Upper lobe of right lung (tissue), 1 donor: ENCODE results near the gene LRP8. TPM values are rescaled to one million over a fixed set of nuclear protein-coding genes. Genes with fewer than 3 reads are reported as not detected.

Experiments used
- ATAC-seq: fragments of 200-7000 bp; cut with Tn5 transposase; one replicate; pipeline ENCODE4 v1.9.1; 2020; ENCODE audit warnings: mild to moderate bottlenecking, moderate library complexity
- DNase-seq: peaks from one replicate; pipeline ENCODE4 v3.0.0-alpha.2; 2020
- H3K27ac ChIP-seq: fragments of 200-600 bp; one replicate; pipeline ENCODE4 v1.8.0; 2022
- H3K27me3 ChIP-seq: fragments of 200-600 bp; one replicate; pipeline ENCODE4 v1.8.0; 2022; ENCODE audit warnings: mild to moderate bottlenecking
- H3K36me3 ChIP-seq: fragments of 200-600 bp; one replicate; pipeline ENCODE4 v1.8.0; 2022
- H3K4me1 ChIP-seq: fragments of 200-600 bp; one replicate; pipeline ENCODE4 v1.8.0; 2022
- H3K4me3 ChIP-seq: fragments of 200-600 bp; one replicate; pipeline ENCODE4 v1.8.0; 2022; ENCODE audit warnings: mild to moderate bottlenecking
- H3K9me3 ChIP-seq: fragments of 200-600 bp; one replicate; pipeline ENCODE4 v1.8.0; 2022
- intact Hi-C: fragments of 100-400 bp; cut with DNase I; formaldehyde crosslinking; loops from one replicate; pipeline ENCODE4 v1.11.0; 2022
- total RNA-seq: library from RNA; stranded (reverse); fragmentation: NEBNext Ultra II Directional; extraction: Animal tissue kit (Norgen Biotek cat#: 25700); gene quantifications from one replicate; pipeline ENCODE4 v1.2.1, GENCODE V29; 2021
- TF ChIP-seq, protein P1 (sequence below): fragments of 200-600 bp; IDR thresholded peaks from one replicate; pipeline ENCODE4 v1.8.0; 2022; ENCODE audit warnings: antibody characterized with exemption
- donor health status: DM: no; HTN: yes; CAD: no; lungs with severe emphysema.

LRP8 gene
- total RNA-seq, 1 donor from 2014 or later = 11.6 TPM

DNA sequence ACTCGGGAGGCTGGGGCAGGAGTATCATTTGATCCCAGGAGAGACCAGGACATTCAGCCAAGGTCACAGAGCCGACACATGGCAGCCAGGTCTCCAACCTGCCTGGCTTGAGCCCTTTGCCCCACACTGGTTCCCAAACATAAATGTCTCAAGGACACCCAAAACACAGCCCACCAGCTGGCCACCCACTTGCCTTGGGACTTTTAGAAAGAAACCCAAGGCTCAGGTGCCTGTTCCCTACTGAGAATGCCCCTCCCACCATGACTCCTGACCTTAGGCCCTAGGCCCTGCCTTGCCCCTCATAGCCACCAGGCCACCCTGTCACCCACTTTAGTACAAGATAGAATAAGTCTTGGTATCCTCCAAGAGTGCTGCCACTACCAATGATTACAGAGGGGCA, 41.9 kb upstream of the LRP8 start:
- Histone ChIP-seq H3K27ac (no peak overlapping the region), H3K9me3 (no peaks in the 10 kb centered on the region), H3K4me1 (no peaks in the 10 kb centered on the region), H3K36me3 (no peaks in the 10 kb centered on the region), H3K27me3 (no peaks in the 10 kb centered on the region), H3K4me3 (no peak overlapping the region)
- ATAC-seq = no peak
- intact Hi-C loops = no loop called here
- TF ChIP-seq, protein P1, sequence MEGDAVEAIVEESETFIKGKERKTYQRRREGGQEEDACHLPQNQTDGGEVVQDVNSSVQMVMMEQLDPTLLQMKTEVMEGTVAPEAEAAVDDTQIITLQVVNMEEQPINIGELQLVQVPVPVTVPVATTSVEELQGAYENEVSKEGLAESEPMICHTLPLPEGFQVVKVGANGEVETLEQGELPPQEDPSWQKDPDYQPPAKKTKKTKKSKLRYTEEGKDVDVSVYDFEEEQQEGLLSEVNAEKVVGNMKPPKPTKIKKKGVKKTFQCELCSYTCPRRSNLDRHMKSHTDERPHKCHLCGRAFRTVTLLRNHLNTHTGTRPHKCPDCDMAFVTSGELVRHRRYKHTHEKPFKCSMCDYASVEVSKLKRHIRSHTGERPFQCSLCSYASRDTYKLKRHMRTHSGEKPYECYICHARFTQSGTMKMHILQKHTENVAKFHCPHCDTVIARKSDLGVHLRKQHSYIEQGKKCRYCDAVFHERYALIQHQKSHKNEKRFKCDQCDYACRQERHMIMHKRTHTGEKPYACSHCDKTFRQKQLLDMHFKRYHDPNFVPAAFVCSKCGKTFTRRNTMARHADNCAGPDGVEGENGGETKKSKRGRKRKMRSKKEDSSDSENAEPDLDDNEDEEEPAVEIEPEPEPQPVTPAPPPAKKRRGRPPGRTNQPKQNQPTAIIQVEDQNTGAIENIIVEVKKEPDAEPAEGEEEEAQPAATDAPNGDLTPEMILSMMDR = no peak
- peak; percentile 15 for DNase-seq

DNA sequence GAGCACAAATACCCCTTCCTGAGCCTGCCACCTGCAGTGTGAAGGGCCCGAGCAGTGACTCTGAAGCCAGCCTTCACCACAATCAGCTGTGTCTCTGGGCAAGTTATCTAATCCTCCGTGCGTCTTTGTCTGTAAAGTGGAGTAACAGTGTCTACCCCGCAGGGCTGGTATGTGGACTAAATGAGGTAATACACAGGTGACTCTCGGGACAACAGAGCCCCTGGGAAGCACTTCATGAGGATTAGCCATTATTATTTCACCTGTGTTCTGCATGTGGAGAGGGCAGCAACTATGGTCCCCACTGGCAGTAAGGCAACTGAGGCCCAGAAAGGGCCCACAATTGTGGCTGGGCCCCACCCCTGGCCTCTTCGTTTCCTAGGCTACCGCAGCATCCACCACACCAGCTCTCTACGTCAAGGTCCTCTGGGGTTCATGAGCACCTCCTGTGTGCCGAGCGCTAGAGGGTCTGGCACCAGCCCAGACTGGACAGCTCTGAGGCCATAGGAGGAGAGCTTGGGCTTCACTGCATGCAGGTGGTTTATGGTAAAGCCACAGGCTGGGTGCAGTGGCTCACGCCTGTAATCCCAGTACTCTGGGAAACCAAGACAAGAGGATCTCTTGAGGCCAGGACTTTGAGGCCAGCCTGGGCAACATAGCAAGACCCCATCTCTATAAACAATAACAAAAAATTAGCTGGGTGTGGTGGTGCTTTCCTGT, 41.3 kb upstream of the LRP8 start:
- Histone ChIP-seq H3K9me3 (no peaks in the 10 kb centered on the region), H3K27me3 (no peaks in the 10 kb centered on the region), H3K4me3 (no peak overlapping the region), H3K4me1 (no peaks in the 10 kb centered on the region), H3K27ac (no peak overlapping the region), H3K36me3 (no peaks in the 10 kb centered on the region)
- ATAC-seq (no peak), DNase-seq (peak; percentile 54)
- TF ChIP-seq, protein P1 = no peak
- intact Hi-C loops = no loop called here

DNA sequence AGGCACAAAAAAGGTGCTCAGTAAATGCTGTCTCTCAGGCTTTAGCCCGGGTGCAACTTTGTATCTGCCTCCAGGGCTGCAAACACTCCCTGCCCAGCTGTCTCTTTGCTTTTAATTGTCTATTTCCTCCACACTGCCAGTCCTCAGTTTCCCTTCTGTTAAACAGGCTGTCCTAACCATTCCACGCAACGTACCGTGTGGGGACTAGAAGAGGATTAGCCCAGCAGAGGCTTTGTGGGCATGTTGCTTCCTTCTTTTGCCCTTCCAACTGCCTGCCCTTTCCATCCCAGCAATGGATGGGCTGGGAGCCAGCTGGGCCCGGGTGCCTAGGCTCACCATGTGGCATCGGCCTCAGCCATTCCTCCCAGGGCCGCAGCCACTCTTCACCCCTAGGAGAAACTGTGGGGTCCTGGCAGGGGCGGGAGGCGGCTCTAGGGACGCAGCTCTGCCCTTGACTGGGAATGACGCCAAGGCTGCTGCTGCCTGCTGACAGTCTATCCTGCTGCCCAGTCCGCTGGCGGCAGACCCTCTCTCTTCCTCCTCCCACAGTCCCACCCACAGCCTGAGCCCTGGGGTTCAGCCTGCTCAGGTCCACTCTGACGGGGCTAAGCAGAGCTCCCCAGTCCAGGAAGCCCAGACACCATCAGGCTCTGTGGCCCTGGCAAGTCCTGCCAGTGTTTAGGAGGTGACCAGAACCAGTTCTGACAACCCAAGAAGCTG, 40.6 kb upstream of the LRP8 start:
- no peak overlapping the region for H3K27ac ChIP-seq
- TF ChIP-seq, protein P1 = no peak
- DNase-seq (peak; percentile 61), ATAC-seq (no peak)
- no peaks in the 10 kb centered on the region for H3K27me3 ChIP-seq
- H3K9me3 ChIP-seq = no peaks in the 10 kb centered on the region
- no peak overlapping the region for H3K4me3 ChIP-seq
- H3K36me3 ChIP-seq = no peaks in the 10 kb centered on the region
- intact Hi-C loops = no loop called here
- H3K4me1 ChIP-seq = no peaks in the 10 kb centered on the region

DNA sequence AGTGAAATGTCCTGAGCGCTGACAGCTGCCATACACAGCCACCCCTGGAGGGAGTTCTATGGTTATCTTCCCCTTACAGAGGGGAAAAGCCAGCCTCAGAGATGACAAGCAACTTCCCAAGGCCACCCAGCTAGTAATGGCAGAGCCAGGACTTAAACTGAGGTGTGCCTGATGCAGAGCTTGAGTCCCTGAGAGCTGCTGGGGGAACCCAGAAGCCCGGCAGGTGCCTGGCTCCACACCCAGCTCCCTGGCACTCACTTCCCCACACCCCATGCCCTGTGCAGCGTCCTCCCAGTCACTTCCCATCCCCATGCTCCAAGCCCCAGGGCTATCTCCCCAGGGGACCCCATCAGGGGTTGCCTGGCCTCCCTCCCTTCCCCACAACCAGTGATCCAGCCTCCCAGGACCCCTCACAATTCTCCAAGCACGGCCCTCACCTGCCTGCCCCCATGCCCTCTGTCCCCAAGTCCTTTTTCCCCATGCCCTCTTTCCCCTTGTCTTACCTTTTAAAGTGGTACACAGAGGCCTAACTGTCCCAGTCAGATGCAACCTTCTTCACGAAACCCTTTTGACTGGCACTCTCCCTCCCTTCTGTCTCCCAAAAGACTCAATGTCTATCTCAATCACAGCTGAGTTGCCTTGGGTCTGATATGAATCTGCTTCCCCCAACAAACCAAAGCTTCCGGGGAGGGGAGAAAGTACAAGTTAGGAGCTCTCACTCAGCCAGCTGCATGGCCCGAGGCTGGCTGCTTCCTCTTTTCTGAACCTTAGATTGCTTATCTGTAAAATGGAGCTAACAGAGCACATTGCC, 39.8 kb upstream of the LRP8 start:
- Histone ChIP-seq H3K4me1 (no peaks in the 10 kb centered on the region), H3K4me3 (no peak overlapping the region), H3K27ac (no peak overlapping the region), H3K36me3 (no peaks in the 10 kb centered on the region), H3K9me3 (no peaks in the 10 kb centered on the region), H3K27me3 (no peaks in the 10 kb centered on the region)
- peak; percentile 53 for DNase-seq
- TF ChIP-seq, protein P1 = no peak
- peak; percentile 24 for ATAC-seq
- intact Hi-C loops = no loop called here

DNA sequence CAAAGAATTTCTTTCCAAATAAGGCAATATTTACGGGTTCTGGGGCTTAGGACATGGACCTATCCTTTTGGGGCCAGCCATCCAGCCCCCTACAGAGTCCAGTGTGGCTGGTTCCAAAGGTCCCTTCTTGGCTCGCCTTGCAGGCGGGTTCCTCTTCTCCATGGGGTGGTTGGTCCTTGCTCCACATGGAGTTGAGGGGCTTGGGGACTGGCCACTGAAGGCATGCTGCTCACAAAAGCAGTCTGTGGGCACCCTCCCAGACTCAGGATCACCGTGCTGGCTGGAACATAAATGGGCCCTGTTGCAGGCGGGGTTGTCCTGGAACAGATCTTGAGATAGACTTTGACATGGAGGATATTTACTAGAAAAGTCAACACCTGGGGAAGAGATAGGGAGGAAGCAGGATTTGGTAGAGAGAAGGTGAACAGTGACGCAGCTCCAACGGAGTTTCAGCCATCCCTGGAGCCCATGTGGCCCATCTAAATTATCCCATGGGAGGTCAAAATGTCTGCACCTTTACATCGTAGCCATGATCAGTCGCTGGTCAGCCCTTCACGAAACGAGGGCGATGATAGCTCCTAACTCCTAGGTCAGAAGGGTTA, 39.1 kb upstream of the LRP8 start:
- DNase-seq = peak; percentile 15
- no peak for ATAC-seq
- Histone ChIP-seq H3K4me1 (no peaks in the 10 kb centered on the region), H3K27ac (no peak overlapping the region), H3K27me3 (no peaks in the 10 kb centered on the region), H3K36me3 (no peaks in the 10 kb centered on the region), H3K9me3 (no peaks in the 10 kb centered on the region), H3K4me3 (no peak overlapping the region)
- intact Hi-C loops = no loop called here
- TF ChIP-seq, protein P1 = no peak
